Fibroblast of lung (primary cell): ENCODE results near the gene TTLL9. TPM values are rescaled to one million over a fixed set of nuclear protein-coding genes. Genes with fewer than 3 reads are reported as not detected.
A peak's percentile ranks its signal among the peaks of the same experiment; 100 is the strongest.

Experiments
- DNase-seq, 2 donors: peaks; one replicate each; pipeline versions ENCODE4 v3.0.0 to v3.0.0-alpha.2; 2010; ENCODE audit warnings: low read depth in 2 of 2
- H2AFZ ChIP-seq: 2 replicates; pipeline ENCODE4 v1.5.1; 2012; ENCODE audit warnings: low read length, control low read depth, inconsistent platforms
- H3K27ac ChIP-seq: 2 replicates; pipeline ENCODE4 v1.5.1; 2011; ENCODE audit warnings: low read length, control low read depth; ENCODE audit not compliant: insufficient read depth
- H3K27me3 ChIP-seq: 2 replicates; pipeline ENCODE4 v1.5.1; 2011; ENCODE audit warnings: mild to moderate bottlenecking, low read length; ENCODE audit not compliant: control insufficient read depth, insufficient read depth
- H3K36me3 ChIP-seq: 2 replicates; pipeline ENCODE4 v1.5.1; 2011; ENCODE audit warnings: low read length; ENCODE audit not compliant: control insufficient read depth, insufficient read depth
- H3K4me1 ChIP-seq: 2 replicates; pipeline ENCODE4 v1.5.1; 2011; ENCODE audit warnings: low read length; ENCODE audit not compliant: control insufficient read depth, insufficient read depth; ENCODE audit errors: extremely low read depth
- H3K4me2 ChIP-seq: 2 replicates; pipeline ENCODE4 v1.5.1; 2011; ENCODE audit warnings: low read length, control low read depth; ENCODE audit not compliant: insufficient read depth; ENCODE audit errors: extremely low read depth
- H3K4me3 ChIP-seq, 4 experiments: fragments of 200-600 bp in 1 of 4; sonication (generic) in 1 of 4; replicated peaks in 1 of 4; 2 replicates each; pipeline ENCODE4 v1.5.1; 2011 to 2016; ENCODE audit warnings: low read length in 4 of 4, low read depth in 3 of 4, mild to moderate bottlenecking in 3 of 4, control low read depth in 2 of 4, inconsistent platforms in 1 of 4, mixed read lengths in 1 of 4; ENCODE audit not compliant: insufficient read depth in 1 of 4; ENCODE audit errors: control extremely low read depth in 1 of 4
- H3K79me2 ChIP-seq: 2 replicates; pipeline ENCODE4 v1.5.1; 2012; ENCODE audit warnings: mild to moderate bottlenecking, low read length, inconsistent platforms; ENCODE audit not compliant: control insufficient read depth, insufficient read depth
- H3K9ac ChIP-seq: 2 replicates; pipeline ENCODE4 v1.5.1; 2011; ENCODE audit warnings: mild to moderate bottlenecking, low read length, control low read depth; ENCODE audit not compliant: insufficient read depth
- H3K9me3 ChIP-seq: 2 replicates; pipeline ENCODE4 v1.5.1; 2012; ENCODE audit warnings: low read depth, low read length; ENCODE audit not compliant: control insufficient read depth, insufficient read depth
- H4K20me1 ChIP-seq: 2 replicates; pipeline ENCODE4 v1.5.1; 2011; ENCODE audit warnings: low read length; ENCODE audit not compliant: control insufficient read depth, insufficient read depth; ENCODE audit errors: extremely low read depth
- CTCF ChIP-seq, 2 donors: IDR thresholded peaks in 1 of 2; conservative IDR thresholded peaks in 1 of 2; 1 replicate in 1 of 2; 2 replicates in 1 of 2; pipeline ENCODE4 v1.5.1; 2011 to 2012; ENCODE audit warnings: low read length in 2 of 2, control low read depth in 1 of 2, inconsistent platforms in 1 of 2, low read depth in 1 of 2, mild to moderate bottlenecking in 1 of 2
- EZH2 ChIP-seq: IDR thresholded peaks from 2 replicates; pipeline ENCODE4 v1.5.1; 2012; ENCODE audit warnings: low read length, control low read depth, mild to moderate bottlenecking; ENCODE audit errors: missing control alignments
- polyA plus RNA-seq, 2 donors: library from polyadenylated mRNA; depleted of rRNA in 1 of 2; stranded (reverse) in 1 of 2; unstranded in 1 of 2; fragments of >200 nt; gene quantifications; 2 replicates each; pipeline ENCODE4 v1.2.1, GENCODE V29; 2011 to 2012; ENCODE audit warnings: missing spikeins in 1 of 2
- total RNA-seq: library from RNA; depleted of rRNA; stranded (reverse); fragments of >200 nt; gene quantifications from 2 replicates; pipeline ENCODE4 v1.2.1, GENCODE V29; 2014

TTLL9 gene
- total and polyA plus RNA-seq, 2 donors (not counting 1 experiment from before 2014, with no cell fraction given): 0.05 TPM; not detected in 1

DNA sequence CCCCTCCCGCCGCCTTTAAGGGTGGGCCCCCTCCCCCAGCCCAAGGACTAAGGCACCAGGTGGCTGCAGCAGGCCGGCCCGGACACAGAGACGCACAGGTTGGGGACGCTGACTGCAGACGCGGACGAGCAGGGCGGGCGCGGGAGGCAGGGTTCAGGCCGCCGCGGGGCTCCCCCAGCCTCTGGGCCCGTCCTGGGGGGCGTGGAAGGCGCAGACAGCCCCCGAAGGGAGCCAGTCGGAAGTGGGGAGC is 9.4 kb upstream of the TTLL9 start:
- peak overlapping the region in 3 of 4 experiments; percentile 22 to 38 (median 29) for H3K4me3 ChIP-seq
- peak overlapping the region; percentile 71 for H3K4me2 ChIP-seq
- no peak overlapping the region for H3K9ac ChIP-seq
- no peaks in the 10 kb centered on the region for H4K20me1 ChIP-seq
- H3K27me3 ChIP-seq: peaks cover 57% of the 10 kb centered on the region
- H2AFZ ChIP-seq: no peak overlapping the region
- TF ChIP-seq EZH2 (peak; percentile 86), CTCF (conservative IDR thresholded peaks at IDR 0.05 in 1 of 2, IDR thresholded peaks at IDR 0.05 in 1 of 2; ENCODE audit: low read depth in 1 of 2, low read length in 2 of 2) (no peak)
- H3K36me3 ChIP-seq: no peaks in the 10 kb centered on the region
- no peaks in the 10 kb centered on the region for H3K9me3 ChIP-seq
- no peak overlapping the region for H3K27ac ChIP-seq
- H3K79me2 ChIP-seq: no peaks in the 10 kb centered on the region
- no peak for DNase-seq
- H3K4me1 ChIP-seq: no peaks in the 10 kb centered on the region

GRCh38 chr20:31861385-31862156 is 8.9 kb upstream of the TTLL9 start:
- H3K27ac ChIP-seq: no peak overlapping the region
- no peaks in the 10 kb centered on the region for H3K36me3 ChIP-seq
- H2AFZ ChIP-seq: no peak overlapping the region
- no peaks in the 10 kb centered on the region for H3K9me3 ChIP-seq
- peak overlapping the region; percentile 71 for H3K4me2 ChIP-seq
- no peak overlapping the region for H3K9ac ChIP-seq
- no peaks in the 10 kb centered on the region for H4K20me1 ChIP-seq
- peak; percentile 39 to 47 for DNase-seq
- TF ChIP-seq CTCF (conservative IDR thresholded peaks at IDR 0.05 in 1 of 2, IDR thresholded peaks at IDR 0.05 in 1 of 2; ENCODE audit: low read depth in 1 of 2, low read length in 2 of 2): no peak
- no peak for TF ChIP-seq EZH2
- H3K79me2 ChIP-seq: no peaks in the 10 kb centered on the region
- H3K4me3 ChIP-seq: peak overlapping the region in 3 of 4 experiments; percentile 22 to 38 (median 29)
- peaks cover 52% of the 10 kb centered on the region for H3K27me3 ChIP-seq
- no peaks in the 10 kb centered on the region for H3K4me1 ChIP-seq

DNA sequence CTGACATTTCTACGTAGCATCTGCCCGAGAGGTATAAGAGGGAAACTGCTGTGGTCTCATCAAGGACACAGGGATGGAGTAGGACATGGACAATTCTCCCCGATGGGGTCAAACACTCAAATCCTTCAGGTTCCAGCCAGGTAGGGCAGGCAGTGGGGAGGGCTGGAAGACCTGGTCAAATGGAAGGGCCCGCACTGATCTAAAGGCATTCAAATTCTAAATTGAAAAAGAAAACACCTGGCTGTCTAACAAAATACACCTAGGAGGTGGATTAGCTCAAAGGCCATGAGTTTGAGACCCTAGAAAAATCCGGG is 8.3 kb upstream of the TTLL9 start:
- no peaks in the 10 kb centered on the region for H3K4me1 ChIP-seq
- TF ChIP-seq EZH2 (peak; percentile 45), CTCF (conservative IDR thresholded peaks at IDR 0.05 in 1 of 2, IDR thresholded peaks at IDR 0.05 in 1 of 2; ENCODE audit: low read depth in 1 of 2, low read length in 2 of 2) (no peak)
- no peaks in the 10 kb centered on the region for H3K9me3 ChIP-seq
- no peak for DNase-seq
- no peaks in the 10 kb centered on the region for H4K20me1 ChIP-seq
- H3K79me2 ChIP-seq: no peaks in the 10 kb centered on the region
- no peak overlapping the region for H3K9ac ChIP-seq
- no peak overlapping the region for H3K27ac ChIP-seq
- H3K27me3 ChIP-seq: peaks cover 51% of the 10 kb centered on the region
- H3K4me3 ChIP-seq: no peak overlapping the region
- H2AFZ ChIP-seq: no peak overlapping the region
- no peaks in the 10 kb centered on the region for H3K36me3 ChIP-seq
- no peak overlapping the region for H3K4me2 ChIP-seq
